AG09319 (cell line): ENCODE results near the gene MATR3.
"Not testable (repeated sequence)": the region's sequence is repeated elsewhere in the genome, so short reads cannot be mapped to it uniquely, and the experiment has no call there.

Experiments
- DNase-seq: peaks from one replicate; pipeline ENCODE4 v3.0.0-alpha.2; 2010; ENCODE audit warnings: low read depth; ENCODE audit errors: extremely low read depth
- CTCF ChIP-seq: IDR thresholded peaks from 2 replicates; pipeline ENCODE4 v1.5.1; 2011; ENCODE audit warnings: low read depth, mild to moderate bottlenecking, inconsistent platforms, low read length, moderate library complexity

MATR3 gene

GRCh38 chr5:139266236-139266635, 27.3 kb upstream of the MATR3 start:
- no peak for TF ChIP-seq CTCF
- DNase-seq, result no peak

DNA sequence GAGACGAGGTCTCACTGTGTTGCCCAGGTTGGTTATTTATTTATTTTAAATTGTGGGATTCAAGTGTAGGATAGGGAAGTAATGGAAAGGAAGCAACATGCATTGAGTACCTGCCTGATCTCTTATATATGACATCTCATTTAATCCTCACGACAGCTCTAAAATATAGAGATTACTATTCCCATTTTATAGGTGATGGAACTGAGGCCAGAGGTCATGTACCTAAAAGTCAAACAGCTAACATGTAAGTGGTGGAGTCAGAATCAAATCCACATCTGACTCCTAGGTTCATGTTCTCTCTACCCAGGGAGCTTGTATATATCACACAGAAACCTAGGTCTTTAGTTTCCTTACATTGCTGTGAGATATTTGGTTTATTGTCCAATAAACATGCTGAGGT, 26.1 kb upstream of the MATR3 start:
- DNase-seq, result no peak
- no peak for TF ChIP-seq CTCF

DNA sequence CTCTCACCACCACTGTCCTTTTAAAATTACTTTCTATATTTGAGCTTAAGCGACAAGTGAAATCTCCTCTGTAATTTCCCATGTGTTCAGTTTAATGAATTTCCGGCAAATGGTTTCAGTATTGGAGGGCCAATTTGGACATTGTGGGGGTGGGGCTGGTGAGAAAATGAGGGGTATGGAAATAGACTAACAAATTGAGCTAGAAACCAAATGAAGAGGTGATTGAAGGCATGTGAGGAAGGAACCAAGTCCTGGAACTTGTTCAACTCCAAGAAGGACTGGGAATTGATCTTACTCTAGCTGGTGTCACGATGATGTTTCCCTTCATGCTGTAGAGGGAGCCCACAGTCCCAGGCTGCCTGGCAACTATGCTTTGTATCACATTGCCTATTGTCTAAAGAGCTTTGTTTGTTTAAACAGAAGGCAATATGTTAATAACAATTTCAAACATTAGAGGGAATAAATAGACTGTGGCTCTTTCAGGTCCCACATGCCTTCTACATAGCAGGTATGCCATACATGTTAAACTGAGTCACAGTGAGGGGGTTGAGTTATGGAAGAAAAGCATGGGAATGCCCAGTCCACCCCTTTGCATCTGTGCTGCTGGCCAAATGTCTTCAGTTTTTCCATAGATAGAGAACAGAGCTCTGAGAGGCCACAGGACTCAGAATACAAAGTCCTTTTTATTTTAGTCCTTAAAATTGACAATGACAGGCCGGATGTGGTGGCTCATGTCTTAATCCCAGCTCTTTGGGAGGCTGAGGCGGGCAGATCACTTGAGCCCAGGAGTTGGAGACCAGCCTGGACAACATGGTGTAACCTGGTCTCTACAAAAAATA, 25.0 kb upstream of the MATR3 start:
- TF ChIP-seq CTCF, result no peak; the same call in 1 of the 2 replicates

GRCh38 chr5:139270718-139271117, 22.8 kb upstream of the MATR3 start:
- DNase-seq, result not testable (repeated sequence)

More for the DNA sequence above, 25.0 kb upstream of the MATR3 start:
- DNase-seq, result no peak

- no peak for TF ChIP-seq CTCF
- peak; percentile 70 for DNase-seq
These were observed 22.1 kb upstream of the MATR3 start for GRCh38 chr5:139271201-139272027.

GRCh38 chr5:139272471-139273321, 20.8 kb upstream of the MATR3 start:
- DNase-seq, result no peak
- no peak for TF ChIP-seq CTCF

GRCh38 chr5:139273322-139273571, 20.3 kb upstream of the MATR3 start:
- no peak for DNase-seq
- TF ChIP-seq CTCF, result no peak
